Measurements from ENCODE around the gene KCNH4. TPM values are rescaled to one million over a fixed set of nuclear protein-coding genes. Genes with fewer than 3 reads are reported as not detected.

KCNH4 gene
- total and polyA plus RNA-seq, 2 of the 13 experiments (the other 11 are each of a cell fraction or from before 2014, with no cell fraction given) = 0.01 to 0.09 TPM

DNA sequence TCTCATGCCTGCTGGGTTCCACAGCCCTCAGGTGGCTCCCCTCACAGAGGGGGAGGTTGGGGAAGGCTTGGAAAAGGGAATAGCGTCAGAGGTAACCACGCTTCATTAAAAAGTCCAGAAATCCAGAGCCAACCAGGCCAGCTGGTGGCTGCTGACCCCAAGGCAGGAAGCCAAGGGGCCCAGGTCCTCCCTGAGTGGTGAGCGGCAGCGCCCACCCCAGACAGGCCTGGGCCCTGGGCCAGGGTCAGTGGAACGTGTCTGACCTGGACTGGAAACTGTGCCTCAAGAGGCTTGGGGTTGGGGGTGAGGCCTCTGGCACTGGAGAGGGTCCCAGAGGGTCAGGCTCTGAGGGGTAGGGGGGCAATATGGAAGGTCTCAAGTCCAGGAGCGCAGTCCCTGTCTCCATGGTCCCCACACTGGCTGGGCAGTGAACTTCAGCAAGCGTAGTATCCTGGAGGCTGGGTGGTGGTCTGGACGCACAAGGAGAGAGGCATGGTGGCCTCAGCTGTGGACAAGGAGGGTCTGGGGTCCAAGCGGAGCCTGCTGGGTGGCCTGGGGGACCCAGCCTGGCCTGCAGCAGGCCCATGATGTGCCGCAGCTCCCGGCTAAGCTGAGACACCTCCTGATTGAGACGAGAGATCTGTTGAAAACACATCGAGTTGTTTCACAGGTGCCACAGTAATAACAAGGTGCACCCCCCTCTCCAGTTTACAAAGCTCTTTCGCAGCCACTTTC, 21.0 kb downstream of the KCNH4 start (continued):
- TF ChIP-seq MTA1 (CRISPR knock-in tag; IDR thresholded peaks at IDR 0.05; ENCODE audit: borderline replicate concordance) (peak; percentile 62; the same call in 1 of the 2 replicates), ZMAT3 (CRISPR knock-in tag; conservative IDR thresholded peaks at IDR 0.05) (peak; percentile 16; the same call in 1 of the 2 replicates), GABPB1 (CRISPR knock-in tag; IDR thresholded peaks at IDR 0.05) (peak; percentile 78), ZNF761 (CRISPR knock-in tag; conservative IDR thresholded peaks at IDR 0.05) (no peak), TOE1 (CRISPR knock-in tag; IDR thresholded peaks at IDR 0.05) (no peak), THAP11 (CRISPR knock-in tag; IDR thresholded peaks at IDR 0.05) (0 out of 2 replicates have a peak, but pooled peaks have one; percentile 12), GABPA (IDR thresholded peaks at IDR 0.05; ENCODE audit: low read depth, low read length) (no peak), GABPA (CRISPR knock-in tag; IDR thresholded peaks at IDR 0.05; ENCODE audit: low read depth) (peak; percentile 23; the same call in 1 of the 2 replicates), KDM5B (CRISPR knock-in tag; IDR thresholded peaks at IDR 0.05; ENCODE audit: borderline replicate concordance) (0 out of 2 replicates have a peak, but pooled peaks have one; percentile 12), ZNF263 (CRISPR knock-in tag; IDR thresholded peaks at IDR 0.05) (no peak), TCF7L2 (IDR thresholded peaks at IDR 0.05; ENCODE audit: low read depth, low read length) (no peak)
- TF ChIP-seq, protein P1, sequence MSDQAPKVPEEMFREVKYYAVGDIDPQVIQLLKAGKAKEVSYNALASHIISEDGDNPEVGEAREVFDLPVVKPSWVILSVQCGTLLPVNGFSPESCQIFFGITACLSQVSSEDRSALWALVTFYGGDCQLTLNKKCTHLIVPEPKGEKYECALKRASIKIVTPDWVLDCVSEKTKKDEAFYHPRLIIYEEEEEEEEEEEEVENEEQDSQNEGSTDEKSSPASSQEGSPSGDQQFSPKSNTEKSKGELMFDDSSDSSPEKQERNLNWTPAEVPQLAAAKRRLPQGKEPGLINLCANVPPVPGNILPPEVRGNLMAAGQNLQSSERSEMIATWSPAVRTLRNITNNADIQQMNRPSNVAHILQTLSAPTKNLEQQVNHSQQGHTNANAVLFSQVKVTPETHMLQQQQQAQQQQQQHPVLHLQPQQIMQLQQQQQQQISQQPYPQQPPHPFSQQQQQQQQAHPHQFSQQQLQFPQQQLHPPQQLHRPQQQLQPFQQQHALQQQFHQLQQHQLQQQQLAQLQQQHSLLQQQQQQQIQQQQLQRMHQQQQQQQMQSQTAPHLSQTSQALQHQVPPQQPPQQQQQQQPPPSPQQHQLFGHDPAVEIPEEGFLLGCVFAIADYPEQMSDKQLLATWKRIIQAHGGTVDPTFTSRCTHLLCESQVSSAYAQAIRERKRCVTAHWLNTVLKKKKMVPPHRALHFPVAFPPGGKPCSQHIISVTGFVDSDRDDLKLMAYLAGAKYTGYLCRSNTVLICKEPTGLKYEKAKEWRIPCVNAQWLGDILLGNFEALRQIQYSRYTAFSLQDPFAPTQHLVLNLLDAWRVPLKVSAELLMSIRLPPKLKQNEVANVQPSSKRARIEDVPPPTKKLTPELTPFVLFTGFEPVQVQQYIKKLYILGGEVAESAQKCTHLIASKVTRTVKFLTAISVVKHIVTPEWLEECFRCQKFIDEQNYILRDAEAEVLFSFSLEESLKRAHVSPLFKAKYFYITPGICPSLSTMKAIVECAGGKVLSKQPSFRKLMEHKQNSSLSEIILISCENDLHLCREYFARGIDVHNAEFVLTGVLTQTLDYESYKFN (CRISPR knock-in tag; conservative IDR thresholded peaks at IDR 0.05) = 0 out of 2 replicates have a peak, but pooled peaks have one; percentile 23

Data from HepG2 (cell line).